ENCODE results near the gene MLXIP.
"Not testable (repeated sequence)": the region's sequence is repeated elsewhere in the genome, so short reads cannot be mapped to it uniquely, and the experiment has no call there.

The MLXIP gene

DNA sequence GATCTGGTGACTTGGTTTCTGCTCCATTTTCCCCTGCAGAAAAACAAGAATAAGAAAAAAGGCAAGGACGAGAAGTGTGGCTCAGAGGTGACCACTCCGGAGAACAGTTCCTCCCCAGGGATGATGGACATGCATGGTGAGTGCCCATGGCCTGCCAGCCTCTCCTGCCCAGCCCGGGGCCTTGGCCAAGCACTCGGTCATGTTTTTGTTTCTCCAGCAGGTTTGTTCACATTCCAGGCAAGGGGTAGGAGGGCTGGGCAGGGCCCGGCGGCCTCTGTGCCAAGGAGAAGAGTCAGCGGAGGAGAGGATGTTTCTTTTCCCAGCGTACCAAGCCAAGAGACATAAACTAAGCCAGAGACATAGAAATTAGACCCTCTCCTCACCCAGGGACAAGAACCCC lies 43.3 kb upstream of the MLXIP start:
- no peak for DNase-seq (ENCODE audit: insufficient read length, low spot score)
- no peak for FAIRE-seq
- TF ChIP-seq, protein P1, sequence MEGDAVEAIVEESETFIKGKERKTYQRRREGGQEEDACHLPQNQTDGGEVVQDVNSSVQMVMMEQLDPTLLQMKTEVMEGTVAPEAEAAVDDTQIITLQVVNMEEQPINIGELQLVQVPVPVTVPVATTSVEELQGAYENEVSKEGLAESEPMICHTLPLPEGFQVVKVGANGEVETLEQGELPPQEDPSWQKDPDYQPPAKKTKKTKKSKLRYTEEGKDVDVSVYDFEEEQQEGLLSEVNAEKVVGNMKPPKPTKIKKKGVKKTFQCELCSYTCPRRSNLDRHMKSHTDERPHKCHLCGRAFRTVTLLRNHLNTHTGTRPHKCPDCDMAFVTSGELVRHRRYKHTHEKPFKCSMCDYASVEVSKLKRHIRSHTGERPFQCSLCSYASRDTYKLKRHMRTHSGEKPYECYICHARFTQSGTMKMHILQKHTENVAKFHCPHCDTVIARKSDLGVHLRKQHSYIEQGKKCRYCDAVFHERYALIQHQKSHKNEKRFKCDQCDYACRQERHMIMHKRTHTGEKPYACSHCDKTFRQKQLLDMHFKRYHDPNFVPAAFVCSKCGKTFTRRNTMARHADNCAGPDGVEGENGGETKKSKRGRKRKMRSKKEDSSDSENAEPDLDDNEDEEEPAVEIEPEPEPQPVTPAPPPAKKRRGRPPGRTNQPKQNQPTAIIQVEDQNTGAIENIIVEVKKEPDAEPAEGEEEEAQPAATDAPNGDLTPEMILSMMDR (IDR thresholded peaks at IDR 0.05; ENCODE audit: insufficient read depth, missing control alignments) = no peak

DNA sequence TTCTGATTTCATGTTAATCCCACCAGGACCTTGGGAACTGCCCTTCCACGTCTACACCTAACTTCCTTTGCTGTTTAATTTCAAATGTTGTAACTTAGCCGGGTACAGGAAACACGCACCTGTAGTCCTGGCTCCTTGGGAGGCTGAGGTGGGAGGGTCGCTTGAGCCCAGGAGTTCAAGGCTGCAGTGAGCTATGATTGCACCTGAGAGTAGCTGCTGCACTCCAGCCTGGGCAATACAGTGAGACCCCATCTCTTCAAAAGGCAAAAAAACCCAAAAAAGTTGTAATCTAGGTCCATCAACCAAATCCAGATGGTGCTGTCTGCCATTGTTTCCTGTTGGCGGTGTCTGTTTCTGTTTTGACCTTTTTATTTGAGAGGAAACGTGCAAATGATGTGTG lies 42.4 kb upstream of the MLXIP start:
- TF ChIP-seq, protein P1 (IDR thresholded peaks at IDR 0.05; ENCODE audit: insufficient read depth, missing control alignments) = no peak
- no peak for FAIRE-seq

DNA sequence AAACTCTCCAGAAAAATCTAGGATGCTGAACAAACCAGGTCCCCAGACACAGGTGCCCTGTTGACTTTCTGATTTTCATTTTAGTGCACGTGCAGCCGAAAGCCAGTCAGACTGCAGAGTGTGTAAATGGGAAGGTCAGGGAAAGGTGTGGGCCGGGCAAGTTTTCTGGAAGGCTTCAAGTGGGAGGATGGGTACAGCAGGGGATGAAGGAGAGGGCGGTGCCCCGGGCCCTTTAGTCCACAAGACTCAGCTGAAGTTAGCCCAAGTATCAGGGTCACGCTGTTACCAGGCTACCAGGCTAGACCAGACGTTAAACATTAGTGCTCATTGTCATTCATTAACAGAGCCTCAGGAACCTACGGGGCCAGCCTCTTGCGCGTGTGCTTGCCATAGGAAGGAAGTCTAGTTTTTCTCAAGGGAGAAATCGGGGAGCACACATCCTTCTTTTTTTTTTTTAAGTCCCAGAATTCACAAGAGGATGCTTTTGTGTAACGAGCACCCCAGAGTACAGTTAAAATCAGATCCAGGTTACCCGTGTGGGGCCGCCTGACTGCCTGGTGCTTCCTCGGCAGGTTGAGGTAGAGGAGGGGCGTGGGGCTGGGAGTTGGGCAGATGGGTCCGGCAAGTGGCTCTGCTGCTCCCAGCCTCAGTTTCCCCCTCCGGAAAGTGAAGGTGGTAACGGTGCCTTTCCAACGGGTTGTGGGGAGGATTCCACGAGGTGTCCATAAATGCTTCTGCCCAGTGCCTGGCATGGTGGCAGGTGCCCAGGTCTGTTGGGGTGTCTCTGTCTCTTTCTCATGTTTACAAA lies 37.8 kb upstream of the MLXIP start:
- DNase-seq (ENCODE audit: insufficient read length, low spot score) (no peak), FAIRE-seq (no peak)
- TF ChIP-seq, protein P1 (IDR thresholded peaks at IDR 0.05; ENCODE audit: insufficient read depth, missing control alignments) = no peak

More for the DNA sequence above, 42.4 kb upstream of the MLXIP start:
- DNase-seq (ENCODE audit: insufficient read length, low spot score) = no peak

DNA sequence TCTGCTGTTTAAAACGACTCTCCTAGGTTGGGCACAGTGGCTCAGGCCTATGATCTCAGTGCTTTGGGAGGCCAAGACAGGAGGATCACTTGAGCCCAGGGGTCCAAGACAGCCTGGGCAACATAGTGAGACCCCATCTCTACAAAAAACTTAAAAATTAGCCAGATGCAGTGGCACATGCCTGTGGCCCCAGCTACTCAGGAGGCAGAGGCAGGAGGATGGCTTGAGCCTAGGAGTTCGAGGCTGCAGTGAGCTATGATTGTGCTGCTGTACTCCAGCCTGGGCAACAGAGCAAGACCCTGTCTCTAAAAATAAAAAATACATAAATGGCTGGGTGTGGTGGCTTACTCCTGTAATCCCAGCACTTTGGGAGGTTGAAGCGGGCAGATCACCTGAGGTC lies 37.1 kb upstream of the MLXIP start:
- FAIRE-seq; DNase-seq (ENCODE audit: insufficient read length, low spot score): not testable (repeated sequence)

DNA sequence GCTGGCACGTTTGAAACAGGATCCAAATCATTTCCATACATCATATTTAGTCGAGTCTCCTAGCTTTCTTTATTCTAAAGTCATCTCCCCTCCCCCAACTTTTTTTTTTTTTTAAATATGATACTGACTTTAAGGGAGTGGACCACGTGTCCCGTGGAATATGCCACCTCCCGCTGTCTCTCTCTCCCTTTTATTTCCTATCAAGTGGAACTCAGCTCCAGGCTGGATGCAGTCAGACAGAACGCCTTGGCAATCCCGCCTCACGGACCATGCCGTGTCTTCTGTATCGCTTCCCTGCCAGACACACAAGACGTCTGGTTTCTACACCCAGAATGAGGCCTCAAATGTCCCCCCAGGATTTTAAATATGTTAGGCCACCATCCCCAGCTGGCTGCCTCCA lies 35.6 kb upstream of the MLXIP start:
- DNase-seq (ENCODE audit: insufficient read length, low spot score) = no peak
- FAIRE-seq = no peak
- TF ChIP-seq, protein P1 (IDR thresholded peaks at IDR 0.05; ENCODE audit: insufficient read depth, missing control alignments) = no peak

DNA sequence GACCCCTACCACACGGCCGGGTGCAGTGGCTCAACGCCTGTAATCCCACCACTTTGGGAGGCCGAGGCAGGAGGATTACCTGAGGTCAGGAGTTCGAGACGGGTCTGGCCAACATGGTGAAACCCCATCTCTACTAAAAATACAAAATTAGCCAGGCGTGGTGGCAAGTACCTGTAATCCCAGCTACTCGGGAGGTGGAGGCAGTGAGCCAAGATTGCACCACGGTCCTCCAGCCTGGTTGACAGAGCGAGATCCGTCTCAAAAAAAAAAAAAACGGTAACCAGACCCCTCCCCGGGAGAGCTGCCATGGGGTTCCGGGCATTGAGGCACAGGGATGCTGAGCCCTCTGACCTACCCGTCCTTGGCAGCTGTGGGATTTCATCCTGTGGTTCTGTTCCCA lies 35.1 kb upstream of the MLXIP start:
- no peak for FAIRE-seq
- TF ChIP-seq, protein P1 (IDR thresholded peaks at IDR 0.05; ENCODE audit: insufficient read depth, missing control alignments) = no peak
- no peak for DNase-seq (ENCODE audit: insufficient read length, low spot score)

DNA sequence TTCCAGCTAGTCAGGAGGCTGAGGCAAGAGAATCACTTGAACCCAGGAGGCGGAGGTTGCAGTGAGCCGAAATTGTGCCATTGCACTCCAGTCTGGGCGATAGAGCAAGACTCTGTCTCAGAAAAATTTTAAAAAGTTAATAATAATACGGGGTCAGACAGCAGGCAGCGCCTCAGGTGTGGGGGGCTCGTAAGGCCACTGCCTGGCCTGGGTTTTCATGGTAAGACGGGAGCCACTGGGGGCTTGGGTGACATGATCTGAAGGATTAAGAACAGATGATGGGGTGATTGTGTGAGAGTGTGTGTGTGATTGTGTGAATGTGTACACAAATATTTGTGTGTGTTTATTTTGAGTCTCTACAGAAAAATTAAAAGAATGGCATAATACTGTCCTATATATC lies 33.3 kb upstream of the MLXIP start:
- no peak for DNase-seq (ENCODE audit: insufficient read length, low spot score)
- FAIRE-seq = no peak
- TF ChIP-seq, protein P1 (IDR thresholded peaks at IDR 0.05; ENCODE audit: insufficient read depth, missing control alignments) = no peak

Measured in D721Med (cell line).